Measurements from ENCODE around the gene KRTAP1-4.
A peak's percentile ranks its signal among the peaks of the same experiment; 100 is the strongest.
"Not testable (repeated sequence)": the region's sequence is repeated elsewhere in the genome, so short reads cannot be mapped to it uniquely, and the experiment has no call there.

Gene KRTAP1-4

GRCh38 chr17:41060052-41060604 lies 30.1 kb upstream of the KRTAP1-4 start, which contains the start of gene KRTAP2-3:
Gene KRTAP2-3 (minus strand): TSS chr17:41060114. CDS start chr17:41060050, 64 bp downstream.
- FAIRE-seq = no peak

GRCh38 chr17:41059276-41060051 lies 29.5 kb upstream of the KRTAP1-4 start:
- DNase-seq (ENCODE audit: insufficient read length); FAIRE-seq: not testable (repeated sequence)

More at GRCh38 chr17:41060052-41060604, 30.1 kb upstream of the KRTAP1-4 start, which contains the start of gene KRTAP2-3:
- TF ChIP-seq POLR2A (IDR thresholded peaks at IDR 0.05; ENCODE audit: low read depth, low read length) (no peak), POLR2AphosphoS5 (IDR thresholded peaks at IDR 0.05; ENCODE audit: low read depth, low read length) (no peak), TAF1 (IDR thresholded peaks at IDR 0.05; ENCODE audit: borderline replicate concordance, low read depth, low read length) (no peak)
- DNase-seq (ENCODE audit: insufficient read length) = no peak

DNA sequence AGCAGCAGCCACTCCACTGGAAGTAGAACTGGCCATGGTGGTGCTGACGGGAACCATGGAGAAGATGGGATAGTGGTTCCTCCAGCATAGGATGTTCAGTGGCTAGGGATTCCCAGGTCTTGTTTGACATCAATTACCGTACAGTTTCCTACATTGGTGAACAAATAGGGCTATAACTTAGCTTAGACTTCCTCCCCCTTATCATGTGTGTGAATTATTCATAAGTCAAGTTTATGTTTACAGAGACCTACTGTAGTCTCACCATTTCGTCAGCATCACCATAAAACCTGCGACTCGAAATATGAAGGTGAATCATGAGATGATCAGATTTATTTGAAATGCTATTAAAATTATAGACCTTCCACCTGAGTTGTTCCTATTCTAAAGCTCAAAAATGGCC lies 28.7 kb upstream of the KRTAP1-4 start:
- FAIRE-seq (no peak), DNase-seq (ENCODE audit: insufficient read length) (no peak)

DNA sequence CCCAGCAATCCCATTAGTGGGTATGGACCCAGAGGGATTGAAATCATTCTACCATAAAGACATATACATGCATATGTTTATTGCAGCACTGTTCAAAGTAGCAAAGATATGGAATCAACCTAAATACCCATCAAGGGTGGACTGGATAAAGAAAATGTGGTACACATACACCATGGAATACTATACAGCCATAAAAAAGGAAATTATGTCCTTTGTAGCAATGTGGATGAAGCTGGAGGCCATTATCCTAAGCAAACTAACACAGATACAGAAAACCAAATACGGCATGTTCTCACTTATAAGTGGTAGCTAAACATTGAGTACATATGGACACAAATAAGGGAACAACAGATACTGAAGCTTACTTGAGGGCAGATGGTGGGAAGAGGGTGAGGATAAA lies 27.6 kb upstream of the KRTAP1-4 start:
- DNase-seq (ENCODE audit: insufficient read length) = no peak
- peak; percentile 21 for FAIRE-seq
- TF ChIP-seq TAF1 (IDR thresholded peaks at IDR 0.05; ENCODE audit: borderline replicate concordance, low read depth, low read length) = no peak
- no peak for TF ChIP-seq POLR2A (IDR thresholded peaks at IDR 0.05; ENCODE audit: low read depth, low read length)
- TF ChIP-seq POLR2AphosphoS5 (IDR thresholded peaks at IDR 0.05; ENCODE audit: low read depth, low read length) = no peak

More for the DNA sequence above, 28.7 kb upstream of the KRTAP1-4 start:
- TF ChIP-seq POLR2AphosphoS5 (IDR thresholded peaks at IDR 0.05; ENCODE audit: low read depth, low read length) (no peak), TAF1 (IDR thresholded peaks at IDR 0.05; ENCODE audit: borderline replicate concordance, low read depth, low read length) (no peak), POLR2A (IDR thresholded peaks at IDR 0.05; ENCODE audit: low read depth, low read length) (no peak)

DNA sequence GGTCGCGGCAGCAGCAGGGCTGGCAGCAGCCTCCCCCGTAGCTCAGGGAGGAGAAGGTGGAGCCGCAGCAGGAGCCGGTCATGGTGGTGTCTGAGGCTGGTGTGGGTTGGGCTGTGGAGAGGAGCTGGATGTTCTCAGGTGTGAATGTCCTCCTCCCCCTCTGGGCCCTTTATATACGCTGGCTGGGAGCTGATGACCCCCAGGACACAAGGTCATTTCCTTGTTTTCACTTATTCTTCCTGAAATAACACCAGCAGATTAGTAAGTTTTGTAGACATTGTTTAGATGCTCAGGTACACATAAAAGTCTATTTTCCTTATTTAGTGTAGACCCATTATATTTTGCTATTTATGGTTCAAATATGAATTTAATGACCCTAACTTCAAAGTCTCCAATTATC lies 25.1 kb upstream of the KRTAP1-4 start, which contains the start of gene KRTAP2-2:
Gene KRTAP2-2 (minus strand): TSS at position 101 of the 400 bp plus-strand sequence. CDS start 19 bp downstream, at position 82.
- not testable (repeated sequence) for DNase-seq (ENCODE audit: insufficient read length); FAIRE-seq

GRCh38 chr17:41054556-41054955 lies 24.6 kb upstream of the KRTAP1-4 start:
- DNase-seq (ENCODE audit: insufficient read length); FAIRE-seq: not testable (repeated sequence)

- FAIRE-seq (no peak), DNase-seq (ENCODE audit: insufficient read length) (no peak)
- no peak for TF ChIP-seq POLR2A (IDR thresholded peaks at IDR 0.05; ENCODE audit: low read depth, low read length)
- TF ChIP-seq POLR2AphosphoS5 (IDR thresholded peaks at IDR 0.05; ENCODE audit: low read depth, low read length) = no peak
- TF ChIP-seq TAF1 (IDR thresholded peaks at IDR 0.05; ENCODE audit: borderline replicate concordance, low read depth, low read length) = no peak
Measured at GRCh38 chr17:41054025-41054424, 24.0 kb upstream of the KRTAP1-4 start.

DNA sequence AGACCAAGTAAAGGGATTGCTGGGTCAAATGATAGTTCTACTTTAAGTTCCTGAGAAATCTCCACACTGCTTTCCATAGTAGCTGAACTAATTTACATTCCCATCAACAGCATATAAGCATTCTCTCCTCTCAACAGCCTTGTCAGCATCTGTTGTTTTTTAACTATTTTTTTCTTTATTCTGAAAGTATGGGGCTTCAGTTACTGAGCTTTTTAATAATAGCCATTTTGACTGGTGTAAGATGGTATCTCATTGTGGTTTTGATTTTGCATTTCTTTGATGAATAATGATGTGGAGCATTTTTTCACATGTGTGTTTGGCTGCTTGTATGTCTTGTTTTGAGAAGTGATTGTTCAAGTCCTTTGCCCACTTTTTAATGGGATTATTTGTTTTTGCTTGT lies 22.6 kb upstream of the KRTAP1-4 start:
- FAIRE-seq (no peak), DNase-seq (ENCODE audit: insufficient read length) (no peak)
- TF ChIP-seq POLR2A (IDR thresholded peaks at IDR 0.05; ENCODE audit: low read depth, low read length) = no peak
- TF ChIP-seq POLR2AphosphoS5 (IDR thresholded peaks at IDR 0.05; ENCODE audit: low read depth, low read length) = no peak
- TF ChIP-seq TAF1 (IDR thresholded peaks at IDR 0.05; ENCODE audit: borderline replicate concordance, low read depth, low read length) = no peak

GRCh38 chr17:41049110-41049509 lies 19.1 kb upstream of the KRTAP1-4 start:
- TF ChIP-seq POLR2A (IDR thresholded peaks at IDR 0.05; ENCODE audit: low read depth, low read length) (no peak), POLR2AphosphoS5 (IDR thresholded peaks at IDR 0.05; ENCODE audit: low read depth, low read length) (no peak), TAF1 (IDR thresholded peaks at IDR 0.05; ENCODE audit: borderline replicate concordance, low read depth, low read length) (no peak)
- DNase-seq (ENCODE audit: insufficient read length) (no peak), FAIRE-seq (no peak)

DNA sequence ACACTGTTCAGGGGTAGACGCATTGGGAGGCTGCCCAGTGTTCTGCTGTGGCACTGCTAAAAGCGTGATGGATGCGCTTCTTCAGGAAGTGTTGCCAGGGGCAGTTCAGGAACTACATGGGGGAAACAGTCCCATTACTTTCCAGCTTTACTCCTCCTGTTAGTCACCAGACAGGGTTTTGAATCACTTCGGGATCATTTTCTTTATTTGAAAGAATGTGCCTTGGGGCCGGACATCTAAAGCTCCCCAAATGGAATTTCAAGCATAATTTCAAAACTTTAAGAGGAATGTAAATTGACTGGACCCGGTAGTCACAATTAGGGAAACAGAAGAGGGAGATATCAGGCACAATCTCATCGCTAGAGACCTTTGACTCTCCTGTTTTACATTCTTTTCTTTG lies 18.4 kb upstream of the KRTAP1-4 start:
- no peak for FAIRE-seq

GRCh38 chr17:41046735-41047465 lies 16.9 kb upstream of the KRTAP1-4 start, which contains the start of gene KRTAP2-1:
Gene KRTAP2-1 (minus strand): TSS chr17:41047316. CDS start chr17:41047267, 49 bp downstream.
- not testable (repeated sequence) for FAIRE-seq; DNase-seq (ENCODE audit: insufficient read length)

More for the DNA sequence above, 18.4 kb upstream of the KRTAP1-4 start:
- no peak for TF ChIP-seq POLR2A (IDR thresholded peaks at IDR 0.05; ENCODE audit: low read depth, low read length)
- TF ChIP-seq POLR2AphosphoS5 (IDR thresholded peaks at IDR 0.05; ENCODE audit: low read depth, low read length) = no peak
- TF ChIP-seq TAF1 (IDR thresholded peaks at IDR 0.05; ENCODE audit: borderline replicate concordance, low read depth, low read length) = no peak
- no peak for DNase-seq (ENCODE audit: insufficient read length)

GRCh38 chr17:41042953-41043352 lies 13.0 kb upstream of the KRTAP1-4 start:
- DNase-seq (ENCODE audit: insufficient read length) = no peak
- TF ChIP-seq POLR2A (IDR thresholded peaks at IDR 0.05; ENCODE audit: low read depth, low read length) = no peak
- TF ChIP-seq TAF1 (IDR thresholded peaks at IDR 0.05; ENCODE audit: borderline replicate concordance, low read depth, low read length) = no peak
- TF ChIP-seq POLR2AphosphoS5 (IDR thresholded peaks at IDR 0.05; ENCODE audit: low read depth, low read length) = no peak
- no peak for FAIRE-seq

DNA sequence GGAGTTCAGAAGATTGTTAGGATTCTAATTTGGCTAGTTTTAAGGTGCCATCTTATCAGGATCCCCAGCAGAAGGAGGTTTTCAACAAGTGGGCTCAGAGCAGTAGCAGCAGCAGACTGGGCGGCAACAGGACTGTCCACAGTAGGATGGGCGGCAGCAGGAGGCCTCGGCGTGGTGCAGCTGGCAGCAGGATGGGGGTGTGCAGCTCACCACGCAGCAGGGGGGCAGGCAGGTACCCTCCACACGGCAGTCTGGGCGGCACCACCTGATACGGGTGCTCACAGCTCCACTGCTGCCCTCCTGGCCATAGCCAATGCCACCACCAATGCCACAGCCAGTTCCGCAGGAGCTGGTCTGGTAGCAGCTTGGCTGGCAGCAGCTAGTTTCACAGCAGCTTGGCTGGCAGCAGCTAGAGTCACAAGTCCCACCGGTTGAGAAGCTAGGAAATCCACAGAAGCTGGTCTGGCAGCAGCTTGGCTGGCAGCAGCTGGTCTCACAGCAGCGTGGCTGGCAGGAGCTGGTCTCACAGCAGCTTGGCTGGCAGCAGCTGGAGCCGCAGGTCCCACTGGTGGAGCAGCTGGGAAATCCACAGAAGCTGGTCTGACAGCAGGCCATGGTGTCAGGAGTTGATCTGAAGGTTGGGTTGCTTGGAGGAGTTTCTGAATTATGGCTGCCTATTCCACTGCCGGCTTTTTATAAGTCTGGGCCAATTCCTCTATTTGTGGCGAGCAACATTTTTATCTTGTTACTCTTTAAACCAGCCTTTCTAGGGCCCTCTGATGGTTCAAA lies 11.0 kb upstream of the KRTAP1-4 start, which contains the start of gene KRTAP1-1:
Gene KRTAP1-1 (minus strand): TSS at position 668 of the 789 bp plus-strand sequence. CDS start 53 bp downstream, at position 615.
- not testable (repeated sequence) for DNase-seq (ENCODE audit: insufficient read length); FAIRE-seq

All from GM12892 (cell line).